DLD1 (cell line): ENCODE data around the gene RFTN2.
"Not testable (repeated sequence)": the region's sequence is repeated elsewhere in the genome, so short reads cannot be mapped to it uniquely, and the experiment has no call there.

Source experiments
- in situ Hi-C: cut with HindIII; loops from 2 replicates; pipeline ENCODE4 v1.10.0; 2017; ENCODE audit warnings: low sequenced_read_pairs

RFTN2 gene

GRCh38 chr2:197606180-197606579 lies 69.2 kb downstream of the RFTN2 start:
- in situ Hi-C loops: no loop called here

GRCh38 chr2:197604117-197604860 lies 71.1 kb downstream of the RFTN2 start:
- in situ Hi-C loops: no loop called here

GRCh38 chr2:197601726-197602125 lies 73.7 kb downstream of the RFTN2 start:
- in situ Hi-C loops: no loop called here

- in situ Hi-C loops: no loop called here
Measured at GRCh38 chr2:197600306-197600705, 75.1 kb downstream of the RFTN2 start.

- in situ Hi-C loops: no loop called here
Measured at GRCh38 chr2:197599285-197599965, 76.0 kb downstream of the RFTN2 start.

GRCh38 chr2:197598450-197598849 lies 76.9 kb downstream of the RFTN2 start:
- in situ Hi-C loops: no loop called here

GRCh38 chr2:197597166-197597565 lies 78.2 kb downstream of the RFTN2 start:
- in situ Hi-C loops: no loop called here

- in situ Hi-C loops: no loop called here
Measured at GRCh38 chr2:197596766-197597165, 78.6 kb downstream of the RFTN2 start.

- in situ Hi-C loops: no loop called here
Measured at GRCh38 chr2:197591339-197592072, 83.9 kb downstream of the RFTN2 start.

GRCh38 chr2:197587255-197587654 lies 88.1 kb downstream of the RFTN2 start:
- in situ Hi-C loops: not testable (repeated sequence)

GRCh38 chr2:197580166-197580565 lies 95.2 kb downstream of the RFTN2 start:
- in situ Hi-C loops: not testable (repeated sequence)

GRCh38 chr2:197578294-197578693 lies 97.1 kb downstream of the RFTN2 start:
- in situ Hi-C loops: not testable (repeated sequence)

GRCh38 chr2:197577446-197577845 lies 97.9 kb downstream of the RFTN2 start:
- in situ Hi-C loops: no loop called here

GRCh38 chr2:197576631-197577030 lies 98.8 kb downstream of the RFTN2 start:
- in situ Hi-C loops: no loop called here

GRCh38 chr2:197575987-197576386 lies 99.4 kb downstream of the RFTN2 start:
- in situ Hi-C loops: no loop called here

GRCh38 chr2:197573608-197574007 lies 101.8 kb downstream of the RFTN2 start:
- in situ Hi-C loops: no loop called here

- in situ Hi-C loops: no loop called here
Measured at GRCh38 chr2:197571627-197572271, 103.6 kb downstream of the RFTN2 start.

- in situ Hi-C loops: no loop called here
Measured at GRCh38 chr2:197560146-197560665, 115.2 kb downstream of the RFTN2 start.

GRCh38 chr2:197559681-197560080 lies 115.7 kb downstream of the RFTN2 start:
- in situ Hi-C loops: no loop called here

- in situ Hi-C loops: no loop called here
Measured at GRCh38 chr2:197558393-197558792, 117.0 kb downstream of the RFTN2 start.

- in situ Hi-C loops: no loop called here
Measured at GRCh38 chr2:197556456-197556855, 118.9 kb downstream of the RFTN2 start.
